Sigmoid colon (tissue), 7 donors: ENCODE measurements around the gene LRRC10. TPM values are rescaled to one million over a fixed set of nuclear protein-coding genes. Genes with fewer than 3 reads are reported as not detected.

Experiments
- DNase-seq: peaks from one replicate; pipeline ENCODE4 v3.0.0-alpha.2; 2019
- H3K27ac ChIP-seq, 4 donors: fragments of 200-600 bp; sonication (generic); one replicate each; pipeline ENCODE4 v1.5.1; 2016 to 2019; ENCODE audit warnings: mild to moderate bottlenecking in 1 of 4
- H3K27me3 ChIP-seq, 3 donors: fragments of 200-600 bp; sonication (generic); one replicate each; pipeline ENCODE4 v1.5.1; 2019; ENCODE audit warnings: mild to moderate bottlenecking in 1 of 3
- H3K36me3 ChIP-seq, 4 donors: fragments of 200-600 bp; sonication (generic); one replicate each; pipeline ENCODE4 v1.5.1; 2016 to 2019
- H3K4me1 ChIP-seq, 4 donors: fragments of 200-600 bp; sonication (generic); one replicate each; pipeline ENCODE4 v1.5.1; 2017 to 2019
- H3K4me3 ChIP-seq, 4 donors: fragments of 200-600 bp; sonication (generic); one replicate each; pipeline ENCODE4 v1.5.1; 2017 to 2019; ENCODE audit warnings: mild to moderate bottlenecking in 2 of 4, moderate library complexity in 1 of 4
- H3K9me3 ChIP-seq, 4 donors: fragments of 200-600 bp in 3 of 4; sonication (generic) in 3 of 4; one replicate each; pipeline versions ENCODE4 v1.5.1 to v1.6.1; 2013 to 2019
- CTCF ChIP-seq, 4 experiments: fragments of 450-650 bp in 3 of 4; fragments of 200-600 bp in 1 of 4; IDR thresholded peaks; one replicate each; pipeline ENCODE4 v1.5.1; 2016 to 2019; ENCODE audit warnings: antibody characterized with exemption in 4 of 4, mild to moderate bottlenecking in 3 of 4, moderate library complexity in 2 of 4
- EP300 ChIP-seq, 4 donors: sonication (generic); formaldehyde crosslinking; IDR thresholded peaks; one replicate each; pipeline ENCODE4 v1.6.1; 2017; ENCODE audit warnings: antibody characterized with exemption in 4 of 4
- POLR2A ChIP-seq, 2 donors: fragments of 450-650 bp; IDR thresholded peaks; one replicate each; pipeline ENCODE4 v1.6.1; 2016; ENCODE audit warnings: antibody characterized with exemption in 2 of 2, mild to moderate bottlenecking in 2 of 2, moderate library complexity in 2 of 2
- POLR2AphosphoS5 ChIP-seq, 4 donors: sonication (generic); formaldehyde crosslinking; IDR thresholded peaks; one replicate each; pipeline ENCODE4 v1.6.1; 2017; ENCODE audit warnings: antibody characterized with exemption in 4 of 4
- WGBS, 2 donors: extraction: QIAGEN DNeasy Blood & Tissue Kit; methylation state at CpG; one replicate each; pipeline ENCODE4 v1.1.7; 2013; 5-methylcytosine and 5-hydroxymethylcytosine counted together
- intact Hi-C: fragments of 100-400 bp; cut with DNase I; formaldehyde crosslinking; loops from one replicate; pipeline ENCODE4 v1.15.1; 2023
- polyA plus RNA-seq, 3 donors: library from polyadenylated mRNA; stranded (reverse); fragments of 200-250 nt; gene quantifications; one replicate each; pipeline ENCODE4 v1.2.3, GENCODE V29; 2013
- total RNA-seq, 4 donors: library from RNA; depleted of rRNA; stranded (reverse); fragments of >200 nt; gene quantifications; one replicate each; pipeline ENCODE4 v1.1.0, GENCODE V29; 2016
- donor health status: healthy with polysubstance abuse.
- donor health status: Bipolar disorder and iron deficiency.
- donor health status: healthy.

The LRRC10 gene
- total and polyA plus RNA-seq, 7 donors = under 0.01 to 0.01 TPM; not detected in 5

GRCh38 chr12:69647178-69647577 lies 36.5 kb upstream of the LRRC10 start:
- WGBS, 2 donors = 68 to 73% methylated on average over 4 of the region's 4 CpGs

GRCh38 chr12:69645031-69645430 lies 34.3 kb upstream of the LRRC10 start:
- no peaks in the 10 kb centered on the region for H3K27me3 ChIP-seq
- WGBS, 2 donors = 87 to 89% methylated on average over 2 of the region's 2 CpGs
- H3K4me1 ChIP-seq = no peaks in the 10 kb centered on the region
- DNase-seq = no peak
- H3K27ac ChIP-seq = no peak overlapping the region
- TF ChIP-seq POLR2A (IDR thresholded peaks at IDR 0.05) (no peak), CTCF (IDR thresholded peaks at IDR 0.05) (no peak), EP300 (IDR thresholded peaks at IDR 0.05) (no peak), POLR2AphosphoS5 (IDR thresholded peaks at IDR 0.05) (no peak)
- no peaks in the 10 kb centered on the region for H3K9me3 ChIP-seq
- H3K36me3 ChIP-seq = no peaks in the 10 kb centered on the region
- intact Hi-C loops = no loop called here
- H3K4me3 ChIP-seq = no peak overlapping the region

More at GRCh38 chr12:69647178-69647577, 36.5 kb upstream of the LRRC10 start:
- H3K4me1 ChIP-seq = no peaks in the 10 kb centered on the region
- TF ChIP-seq POLR2AphosphoS5 (IDR thresholded peaks at IDR 0.05) = no peak
- TF ChIP-seq EP300 (IDR thresholded peaks at IDR 0.05) = no peak
- no peak for TF ChIP-seq POLR2A (IDR thresholded peaks at IDR 0.05)
- no peak for TF ChIP-seq CTCF (IDR thresholded peaks at IDR 0.05)
- no peaks in the 10 kb centered on the region for H3K36me3 ChIP-seq
- no peaks in the 10 kb centered on the region for H3K27me3 ChIP-seq
- no peaks in the 10 kb centered on the region for H3K9me3 ChIP-seq
- H3K4me3 ChIP-seq = no peak overlapping the region
- intact Hi-C loops = no loop called here
- no peak for DNase-seq
- H3K27ac ChIP-seq = no peak overlapping the region

- intact Hi-C loops = no loop called here
- Histone ChIP-seq H3K4me3 (no peak overlapping the region), H3K27me3 (no peaks in the 10 kb centered on the region), H3K27ac (no peak overlapping the region), H3K9me3 (no peaks in the 10 kb centered on the region), H3K4me1 (no peaks in the 10 kb centered on the region), H3K36me3 (no peaks in the 10 kb centered on the region)
- TF ChIP-seq POLR2AphosphoS5 (IDR thresholded peaks at IDR 0.05) = no peak
- no peak for TF ChIP-seq POLR2A (IDR thresholded peaks at IDR 0.05)
- TF ChIP-seq EP300 (IDR thresholded peaks at IDR 0.05) = no peak
- no peak for TF ChIP-seq CTCF (IDR thresholded peaks at IDR 0.05)
- no peak for DNase-seq
Measured at GRCh38 chr12:69644511-69644910, 33.8 kb upstream of the LRRC10 start.

GRCh38 chr12:69642531-69642930 lies 31.8 kb upstream of the LRRC10 start:
- Histone ChIP-seq H3K27me3 (no peaks in the 10 kb centered on the region), H3K9me3 (no peaks in the 10 kb centered on the region), H3K4me1 (no peaks in the 10 kb centered on the region), H3K27ac (no peak overlapping the region), H3K4me3 (no peak overlapping the region), H3K36me3 (no peaks in the 10 kb centered on the region)
- TF ChIP-seq CTCF (IDR thresholded peaks at IDR 0.05) (no peak), POLR2A (IDR thresholded peaks at IDR 0.05) (no peak), POLR2AphosphoS5 (IDR thresholded peaks at IDR 0.05) (no peak), EP300 (IDR thresholded peaks at IDR 0.05) (no peak)
- intact Hi-C loops = no loop called here
- 82% methylated on average over 6 of the region's 6 CpGs for WGBS, 2 donors
- no peak for DNase-seq

- Histone ChIP-seq H3K4me3 (no peak overlapping the region), H3K4me1 (no peaks in the 10 kb centered on the region), H3K9me3 (no peaks in the 10 kb centered on the region), H3K36me3 (no peaks in the 10 kb centered on the region), H3K27me3 (no peaks in the 10 kb centered on the region), H3K27ac (no peak overlapping the region)
- DNase-seq = no peak
- intact Hi-C loops = no loop called here
- TF ChIP-seq CTCF (IDR thresholded peaks at IDR 0.05) (no peak), EP300 (IDR thresholded peaks at IDR 0.05) (no peak), POLR2AphosphoS5 (IDR thresholded peaks at IDR 0.05) (no peak), POLR2A (IDR thresholded peaks at IDR 0.05) (no peak)
- WGBS, 2 donors = 91 to 94% methylated on average over 7 of the region's 7 CpGs
Measured at GRCh38 chr12:69641546-69641945, 30.8 kb upstream of the LRRC10 start.
